HG02981 (cell line): ENCODE measurements around the gene TRMT44.
A peak's percentile ranks its signal among the peaks of the same experiment; 100 is the strongest.

Source experiments
- ATAC-seq: cut with Tn5 transposase; IDR thresholded peaks from one replicate; pipeline ENCODE4 v1.9.1; 2021; ENCODE audit warnings: mild to moderate bottlenecking, moderate library complexity; ENCODE audit not compliant: unreplicated experiment

The TRMT44 gene

GRCh38 chr4:8440492-8441311 is at the start of gene TRMT44, which contains the start of gene ACOX3:
Gene TRMT44 (plus strand): TSS chr4:8440777. CDS start chr4:8440823, 46 bp downstream.
Gene ACOX3 (minus strand): TSS chr4:8440723. CDS start chr4:8416521, 24,202 bp downstream.
- ATAC-seq: peak; percentile 85

GRCh38 chr4:8391071-8391470 is 49.5 kb upstream of the TRMT44 start:
- no peak for ATAC-seq

GRCh38 chr4:8391972-8392371 is 48.6 kb upstream of the TRMT44 start:
- ATAC-seq: peak; percentile 85

GRCh38 chr4:8392591-8393190 is 47.9 kb upstream of the TRMT44 start:
- no peak for ATAC-seq

- no peak for ATAC-seq
Measured at GRCh38 chr4:8393593-8394038, 47.0 kb upstream of the TRMT44 start.

- no peak for ATAC-seq
Measured at GRCh38 chr4:8394061-8394519, 46.5 kb upstream of the TRMT44 start.

- ATAC-seq: no peak
Measured at GRCh38 chr4:8394806-8395205, 45.8 kb upstream of the TRMT44 start.

- ATAC-seq: no peak
Measured at GRCh38 chr4:8395504-8396296, 44.9 kb upstream of the TRMT44 start.

- ATAC-seq: no peak
Measured at GRCh38 chr4:8396762-8397406, 43.7 kb upstream of the TRMT44 start.

GRCh38 chr4:8398347-8398746 is 42.2 kb upstream of the TRMT44 start:
- no peak for ATAC-seq

GRCh38 chr4:8399298-8399697 is 41.3 kb upstream of the TRMT44 start:
- no peak for ATAC-seq

- ATAC-seq: no peak
Measured at GRCh38 chr4:8400632-8401325, 39.8 kb upstream of the TRMT44 start.

GRCh38 chr4:8401665-8402064 is 38.9 kb upstream of the TRMT44 start:
- ATAC-seq: no peak

GRCh38 chr4:8402181-8402597 is 38.4 kb upstream of the TRMT44 start:
- no peak for ATAC-seq

- no peak for ATAC-seq
Measured at GRCh38 chr4:8402640-8403039, 37.9 kb upstream of the TRMT44 start.

- ATAC-seq: no peak
Measured at GRCh38 chr4:8403173-8403753, 37.3 kb upstream of the TRMT44 start.

- ATAC-seq: no peak
Measured at GRCh38 chr4:8403976-8404375, 36.6 kb upstream of the TRMT44 start.

GRCh38 chr4:8404791-8405515 is 35.6 kb upstream of the TRMT44 start:
- ATAC-seq: no peak

GRCh38 chr4:8405516-8405875 is 35.1 kb upstream of the TRMT44 start:
- ATAC-seq: no peak
